ENCODE data around the gene TPP1. TPM values are rescaled to one million over a fixed set of nuclear protein-coding genes. Genes with fewer than 3 reads are reported as not detected.

Gene TPP1
- total and polyA plus RNA-seq, 4 donors = 52.8 to 108 (median 86.5) TPM

GRCh38 chr11:6622261-6623171 lies 3.3 kb upstream of the TPP1 start:
- H3K4me3 ChIP-seq (ENCODE audit: low read depth in 1 of 3, low read length in 3 of 3) = no peak overlapping the region
- no peak for TF ChIP-seq CTCF (IDR thresholded peaks at IDR 0.05; ENCODE audit: low read depth, low read length, missing input control)
- no peak for TF ChIP-seq FOXA1 (IDR thresholded peaks at IDR 0.05)
- no peak for TF ChIP-seq NR2F2 (IDR thresholded peaks at IDR 0.05)
- no peak for TF ChIP-seq SP1 (IDR thresholded peaks at IDR 0.05)
- TF ChIP-seq GABPA (IDR thresholded peaks at IDR 0.05 in 1 of 2, conservative IDR thresholded peaks at IDR 0.05 in 1 of 2) = no peak
- no peak for TF ChIP-seq RXRA (IDR thresholded peaks at IDR 0.05)
- TF ChIP-seq RAD21 (IDR thresholded peaks at IDR 0.05) = no peak
- TF ChIP-seq HNF4G (IDR thresholded peaks at IDR 0.05) = no peak
- TF ChIP-seq MAX (IDR thresholded peaks at IDR 0.05) = no peak
- no peak for TF ChIP-seq ATF3 (IDR thresholded peaks at IDR 0.05)
- TF ChIP-seq FOXA2 (IDR thresholded peaks at IDR 0.05) = no peak
- no peak for TF ChIP-seq TAF1 (conservative IDR thresholded peaks at IDR 0.05)
- no peak for TF ChIP-seq ZBTB33 (IDR thresholded peaks at IDR 0.05)
- TF ChIP-seq YY1 (IDR thresholded peaks at IDR 0.05) = no peak
- no peak for TF ChIP-seq EGR1 (IDR thresholded peaks at IDR 0.05; ENCODE audit: low read depth in 2 of 2)
- TF ChIP-seq JUND (IDR thresholded peaks at IDR 0.05) = no peak
- no peak for TF ChIP-seq HNF4A (conservative IDR thresholded peaks at IDR 0.05)
- H3K9me3 ChIP-seq (ENCODE audit: control insufficient read depth in 4 of 4, low read length in 3 of 4) = no peaks in the 10 kb centered on the region
- 91% methylated on average over 24 of the region's 24 CpGs for WGBS
- DNase-seq (ENCODE audit: low spot score) = no peak
- H3K36me3 ChIP-seq (ENCODE audit: control insufficient read depth in 4 of 4, insufficient read depth in 3 of 4, low read depth in 1 of 4, low read length in 3 of 4) = no peaks in the 10 kb centered on the region
- no peaks in the 10 kb centered on the region for H3K27me3 ChIP-seq (ENCODE audit: control insufficient read depth in 4 of 4, insufficient read depth in 4 of 4, low read length in 3 of 4)
- no peak overlapping the region for H3K27ac ChIP-seq (ENCODE audit: low read depth in 1 of 2, low read length in 2 of 2)
- H3K9ac ChIP-seq (ENCODE audit: low read depth in 1 of 2, low read length in 2 of 2) = no peak overlapping the region
- H3K4me1 ChIP-seq (ENCODE audit: control insufficient read depth in 4 of 4, insufficient read depth in 4 of 4, low read length in 3 of 4) = peaks cover 0 to 20% (median 11%) of the 10 kb centered on the region in 4 donors

- H3K27me3 ChIP-seq (ENCODE audit: control insufficient read depth in 4 of 4, insufficient read depth in 4 of 4, low read length in 3 of 4) = no peaks in the 10 kb centered on the region
- no peak overlapping the region for H3K4me3 ChIP-seq (ENCODE audit: low read depth in 1 of 3, low read length in 3 of 3)
- no peaks in the 10 kb centered on the region for H3K36me3 ChIP-seq (ENCODE audit: control insufficient read depth in 4 of 4, insufficient read depth in 3 of 4, low read depth in 1 of 4, low read length in 3 of 4)
- 90% methylated on average over 16 of the region's 16 CpGs for WGBS
- no peak overlapping the region for H3K27ac ChIP-seq (ENCODE audit: low read depth in 1 of 2, low read length in 2 of 2)
- H3K9ac ChIP-seq (ENCODE audit: low read depth in 1 of 2, low read length in 2 of 2) = no peak overlapping the region
- H3K4me1 ChIP-seq (ENCODE audit: control insufficient read depth in 4 of 4, insufficient read depth in 4 of 4, low read length in 3 of 4) = peaks cover 0 to 24% (median 12%) of the 10 kb centered on the region in 4 donors
- no peak for DNase-seq (ENCODE audit: low spot score)
- no peaks in the 10 kb centered on the region for H3K9me3 ChIP-seq (ENCODE audit: control insufficient read depth in 4 of 4, low read length in 3 of 4)
- TF ChIP-seq JUND (IDR thresholded peaks at IDR 0.05) (no peak), CTCF (IDR thresholded peaks at IDR 0.05; ENCODE audit: low read depth, low read length, missing input control) (no peak), FOXA1 (IDR thresholded peaks at IDR 0.05) (no peak), HNF4G (IDR thresholded peaks at IDR 0.05) (no peak), HNF4A (conservative IDR thresholded peaks at IDR 0.05) (no peak), FOXA2 (IDR thresholded peaks at IDR 0.05) (no peak), MAX (IDR thresholded peaks at IDR 0.05) (no peak), RAD21 (IDR thresholded peaks at IDR 0.05) (no peak), RXRA (IDR thresholded peaks at IDR 0.05) (no peak), ZBTB33 (IDR thresholded peaks at IDR 0.05) (no peak), TAF1 (conservative IDR thresholded peaks at IDR 0.05) (no peak), GABPA (IDR thresholded peaks at IDR 0.05 in 1 of 2, conservative IDR thresholded peaks at IDR 0.05 in 1 of 2) (no peak), EGR1 (IDR thresholded peaks at IDR 0.05; ENCODE audit: low read depth in 2 of 2) (no peak)
Observed at GRCh38 chr11:6621711-6622211, 2.5 kb upstream of the TPP1 start.

Measured in liver (tissue), 9 donors.